Right atrium auricular region (tissue), 2 donors: ENCODE measurements around the gene CHPT1. TPM values are rescaled to one million over a fixed set of nuclear protein-coding genes. Genes with fewer than 3 reads are reported as not detected.

Source experiments
- DNase-seq: peaks from one replicate; pipeline ENCODE4 v3.0.0-alpha.2; 2019; ENCODE audit warnings: low spot score
- H3K27ac ChIP-seq, 2 donors: fragments of 200-600 bp; sonication (generic); 1 replicate in 1 of 2; 2 replicates in 1 of 2; pipeline ENCODE4 v1.5.1; 2016 to 2019
- H3K27me3 ChIP-seq, 2 donors: fragments of 200-600 bp; sonication (generic); one replicate each; pipeline versions ENCODE4 v1.5.1 to v1.6.0; 2017 to 2019
- H3K36me3 ChIP-seq: fragments of 200-600 bp; sonication (generic); one replicate; pipeline ENCODE4 v1.5.1; 2016
- H3K4me1 ChIP-seq, 2 donors: fragments of 200-600 bp; sonication (generic); one replicate each; pipeline versions ENCODE4 v1.5.1 to v1.6.0; 2017 to 2019
- H3K4me3 ChIP-seq, 2 donors: fragments of 200-600 bp; sonication (generic); 1 replicate in 1 of 2; 2 replicates in 1 of 2; pipeline ENCODE4 v1.5.1; 2017 to 2019; ENCODE audit warnings: mild to moderate bottlenecking in 1 of 2, moderate library complexity in 1 of 2
- H3K9me3 ChIP-seq, 2 donors: fragments of 200-600 bp; sonication (generic); one replicate each; pipeline ENCODE4 v1.5.1; 2019
- total RNA-seq, 2 donors: library from RNA; depleted of rRNA; stranded (reverse); fragments of >200 nt; gene quantifications; one replicate each; pipeline ENCODE4 v1.1.0, GENCODE V29; 2016
- TF ChIP-seq, protein P1 (sequence below), 2 donors: fragments of 200-600 bp; sonication (generic); IDR thresholded peaks; one replicate each; pipeline ENCODE4 v1.5.1; 2019; ENCODE audit warnings: antibody characterized with exemption in 2 of 2

CHPT1 gene
- total RNA-seq, 2 donors from 2014 or later = 97.9 to 137 TPM

DNA sequence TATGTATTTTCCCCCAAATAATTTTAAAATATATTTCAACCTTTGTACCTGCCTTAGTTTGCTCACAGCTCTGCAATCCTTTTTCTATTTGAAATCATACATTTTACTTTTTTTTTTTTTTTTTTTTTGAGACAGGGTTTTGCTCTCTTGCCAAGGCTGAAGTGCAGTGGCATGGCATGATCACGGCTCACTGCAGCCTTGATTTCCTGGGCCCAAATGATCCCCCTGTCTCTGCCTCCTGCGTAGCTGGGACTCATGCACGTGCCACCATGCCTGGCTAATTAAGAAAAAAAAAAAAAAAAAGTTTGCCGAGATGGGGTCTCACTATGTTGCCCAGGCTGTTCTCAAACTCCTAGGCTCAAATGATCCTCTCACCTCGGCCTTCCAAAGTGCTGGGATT, 43.1 kb downstream of the CHPT1 start:
- no peak for DNase-seq
- Histone ChIP-seq H3K4me1 (no peaks in the 10 kb centered on the region), H3K27me3 (no peaks in the 10 kb centered on the region), H3K4me3 (no peak overlapping the region), H3K9me3 (no peaks in the 10 kb centered on the region), H3K27ac (no peak overlapping the region), H3K36me3 (peaks cover 61% of the 10 kb centered on the region)
- TF ChIP-seq, protein P1, sequence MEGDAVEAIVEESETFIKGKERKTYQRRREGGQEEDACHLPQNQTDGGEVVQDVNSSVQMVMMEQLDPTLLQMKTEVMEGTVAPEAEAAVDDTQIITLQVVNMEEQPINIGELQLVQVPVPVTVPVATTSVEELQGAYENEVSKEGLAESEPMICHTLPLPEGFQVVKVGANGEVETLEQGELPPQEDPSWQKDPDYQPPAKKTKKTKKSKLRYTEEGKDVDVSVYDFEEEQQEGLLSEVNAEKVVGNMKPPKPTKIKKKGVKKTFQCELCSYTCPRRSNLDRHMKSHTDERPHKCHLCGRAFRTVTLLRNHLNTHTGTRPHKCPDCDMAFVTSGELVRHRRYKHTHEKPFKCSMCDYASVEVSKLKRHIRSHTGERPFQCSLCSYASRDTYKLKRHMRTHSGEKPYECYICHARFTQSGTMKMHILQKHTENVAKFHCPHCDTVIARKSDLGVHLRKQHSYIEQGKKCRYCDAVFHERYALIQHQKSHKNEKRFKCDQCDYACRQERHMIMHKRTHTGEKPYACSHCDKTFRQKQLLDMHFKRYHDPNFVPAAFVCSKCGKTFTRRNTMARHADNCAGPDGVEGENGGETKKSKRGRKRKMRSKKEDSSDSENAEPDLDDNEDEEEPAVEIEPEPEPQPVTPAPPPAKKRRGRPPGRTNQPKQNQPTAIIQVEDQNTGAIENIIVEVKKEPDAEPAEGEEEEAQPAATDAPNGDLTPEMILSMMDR (IDR thresholded peaks at IDR 0.05) = no peak

DNA sequence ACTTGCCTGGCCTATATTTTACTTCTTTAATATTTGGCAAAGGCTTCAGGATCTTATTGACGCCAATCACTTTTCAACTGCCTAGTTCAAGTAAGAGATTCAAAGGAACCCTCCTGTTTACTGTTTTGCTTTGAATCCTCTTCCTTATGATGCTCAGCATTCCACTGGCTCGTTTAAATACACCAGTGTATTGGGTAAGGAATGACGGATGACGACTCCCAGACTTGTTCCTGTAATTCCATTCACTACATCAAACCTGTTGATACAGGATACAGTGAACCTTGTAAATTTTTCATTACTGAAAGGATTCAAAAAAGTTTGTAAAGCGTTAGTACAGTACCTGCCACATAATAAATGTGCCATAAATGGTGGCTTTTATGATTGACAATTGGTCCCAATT, 43.5 kb downstream of the CHPT1 start:
- Histone ChIP-seq H3K4me3 (no peak overlapping the region), H3K27me3 (no peaks in the 10 kb centered on the region), H3K27ac (no peak overlapping the region), H3K9me3 (no peaks in the 10 kb centered on the region), H3K36me3 (peaks cover 61% of the 10 kb centered on the region), H3K4me1 (no peaks in the 10 kb centered on the region)
- DNase-seq = no peak
- TF ChIP-seq, protein P1 (IDR thresholded peaks at IDR 0.05) = no peak

DNA sequence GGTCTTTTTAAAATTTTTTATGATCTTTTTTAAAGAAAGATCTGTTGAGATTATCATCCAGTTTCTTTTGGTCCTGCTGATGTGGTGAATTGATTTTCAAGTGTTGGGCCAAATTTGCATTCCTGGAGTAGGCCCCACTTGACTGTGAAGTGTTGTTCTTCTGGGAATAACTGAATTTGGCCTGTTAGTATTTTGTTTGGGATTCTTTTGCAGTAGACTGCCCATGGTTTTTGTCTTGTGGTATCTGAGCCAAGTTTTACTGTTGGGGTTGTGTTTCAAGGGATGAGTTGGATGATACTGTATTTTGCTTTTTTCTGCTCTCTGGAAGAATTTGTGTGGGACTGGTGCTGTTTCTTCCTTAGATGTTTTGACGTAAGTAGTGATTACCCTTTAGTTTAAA, 45.8 kb downstream of the CHPT1 start:
- Histone ChIP-seq H3K4me1 (no peaks in the 10 kb centered on the region), H3K4me3 (no peak overlapping the region), H3K27ac (no peak overlapping the region), H3K36me3 (peaks cover 80% of the 10 kb centered on the region), H3K9me3 (no peaks in the 10 kb centered on the region), H3K27me3 (no peaks in the 10 kb centered on the region)
- TF ChIP-seq, protein P1 (IDR thresholded peaks at IDR 0.05) = no peak
- DNase-seq = no peak

- Histone ChIP-seq H3K27me3 (no peaks in the 10 kb centered on the region), H3K9me3 (no peaks in the 10 kb centered on the region), H3K4me3 (no peak overlapping the region), H3K36me3 (peaks cover 81% of the 10 kb centered on the region), H3K4me1 (no peaks in the 10 kb centered on the region), H3K27ac (no peak overlapping the region)
- TF ChIP-seq, protein P1 (IDR thresholded peaks at IDR 0.05) = no peak
- DNase-seq = no peak
Measured at GRCh38 chr12:101743724-101744472, 46.5 kb downstream of the CHPT1 start.

DNA sequence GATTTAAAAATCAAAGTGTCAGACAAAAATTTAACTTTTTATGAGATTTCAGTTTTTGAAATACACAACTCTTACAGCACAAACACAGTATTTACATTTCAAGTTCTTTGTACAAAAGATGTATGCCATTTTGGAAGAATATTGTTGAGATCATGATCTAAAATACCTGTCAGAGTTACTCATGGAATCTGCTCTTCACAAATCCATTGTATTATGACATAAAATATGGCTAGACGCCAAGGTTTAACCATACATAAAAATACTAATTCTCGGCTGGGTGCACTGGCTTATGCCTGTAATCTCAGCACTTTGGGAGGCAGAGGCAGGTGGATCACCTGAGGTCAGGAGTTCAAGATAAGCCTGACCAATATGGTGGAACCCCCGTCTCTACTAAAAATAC, 48.0 kb downstream of the CHPT1 start:
- Histone ChIP-seq H3K9me3 (no peaks in the 10 kb centered on the region), H3K4me3 (no peak overlapping the region), H3K4me1 (no peaks in the 10 kb centered on the region), H3K27me3 (no peaks in the 10 kb centered on the region), H3K27ac (no peak overlapping the region), H3K36me3 (peaks cover 86% of the 10 kb centered on the region)
- no peak for DNase-seq
- TF ChIP-seq, protein P1 (IDR thresholded peaks at IDR 0.05) = no peak

GRCh38 chr12:101746196-101746595, 48.8 kb downstream of the CHPT1 start:
- Histone ChIP-seq H3K4me3 (no peak overlapping the region), H3K27me3 (no peaks in the 10 kb centered on the region), H3K36me3 (peaks cover 89% of the 10 kb centered on the region), H3K27ac (no peak overlapping the region), H3K9me3 (no peaks in the 10 kb centered on the region), H3K4me1 (no peaks in the 10 kb centered on the region)
- TF ChIP-seq, protein P1 (IDR thresholded peaks at IDR 0.05) = no peak
- no peak for DNase-seq
